Liver (tissue), 9 donors: ENCODE measurements around the gene ZNF429. TPM values are rescaled to one million over a fixed set of nuclear protein-coding genes. Genes with fewer than 3 reads are reported as not detected.

Experiments
- DNase-seq: peaks from one replicate; pipeline ENCODE4 v3.0.0-alpha.2; 2017; ENCODE audit warnings: low spot score
- H3K27ac ChIP-seq, 2 donors: one replicate each; pipeline ENCODE4 v1.7.0; 2013; ENCODE audit warnings: inconsistent platforms in 2 of 2, low read length in 2 of 2, control low read depth in 1 of 2, low read depth in 1 of 2, mild to moderate bottlenecking in 1 of 2
- H3K27me3 ChIP-seq, 4 donors: one replicate each; pipeline versions ENCODE4 v1.6.1 to v1.7.0; 2013; ENCODE audit warnings: low read length in 3 of 4, inconsistent platforms in 1 of 4, mild to moderate bottlenecking in 1 of 4, moderate library complexity in 1 of 4; ENCODE audit not compliant: control insufficient read depth in 4 of 4, insufficient read depth in 4 of 4
- H3K36me3 ChIP-seq, 4 donors: one replicate each; pipeline versions ENCODE4 v1.6.1 to v1.7.0; 2013; ENCODE audit warnings: low read length in 3 of 4, mild to moderate bottlenecking in 3 of 4, low read depth in 1 of 4, moderate library complexity in 1 of 4; ENCODE audit not compliant: control insufficient read depth in 4 of 4, insufficient read depth in 3 of 4
- H3K4me1 ChIP-seq, 4 donors: one replicate each; pipeline versions ENCODE4 v1.6.1 to v1.7.0; 2013; ENCODE audit warnings: low read length in 3 of 4, mild to moderate bottlenecking in 3 of 4, moderate library complexity in 1 of 4; ENCODE audit not compliant: control insufficient read depth in 4 of 4, insufficient read depth in 4 of 4
- H3K4me3 ChIP-seq, 3 donors: one replicate each; pipeline versions ENCODE4 v1.6.1 to v1.7.0; 2013; ENCODE audit warnings: low read length in 3 of 3, control low read depth in 1 of 3, low read depth in 1 of 3, mild to moderate bottlenecking in 1 of 3
- H3K9ac ChIP-seq, 2 donors: one replicate each; pipeline ENCODE4 v1.7.0; 2013; ENCODE audit warnings: low read length in 2 of 2, mild to moderate bottlenecking in 2 of 2, moderate library complexity in 2 of 2, control low read depth in 1 of 2, low read depth in 1 of 2
- H3K9me3 ChIP-seq, 4 donors: one replicate each; pipeline versions ENCODE4 v1.6.1 to v1.7.0; 2013; ENCODE audit warnings: low read length in 3 of 4; ENCODE audit not compliant: control insufficient read depth in 4 of 4
- ATF3 ChIP-seq: IDR thresholded peaks from 2 replicates; pipeline ENCODE4 v1.6.1; 2016; ENCODE audit warnings: antibody characterized with exemption
- CTCF ChIP-seq: fragments of 150-350 bp; IDR thresholded peaks from 2 replicates; pipeline ENCODE4 v1.5.1; 2017; ENCODE audit warnings: improper control_type of control experiment, low read depth, low read length; ENCODE audit not compliant: missing input control
- EGR1 ChIP-seq, 2 donors: IDR thresholded peaks; 2 replicates each; pipeline ENCODE4 v1.6.1; 2016 to 2018; ENCODE audit warnings: antibody characterized with exemption in 2 of 2, low read depth in 2 of 2
- FOXA1 ChIP-seq: IDR thresholded peaks from 2 replicates; pipeline ENCODE4 v1.6.1; 2016; ENCODE audit warnings: antibody characterized with exemption
- FOXA2 ChIP-seq: IDR thresholded peaks from 2 replicates; pipeline ENCODE4 v1.6.1; 2016; ENCODE audit warnings: antibody characterized with exemption
- GABPA ChIP-seq, 2 donors: IDR thresholded peaks in 1 of 2; conservative IDR thresholded peaks in 1 of 2; 2 replicates each; pipeline ENCODE4 v1.6.1; 2016; ENCODE audit warnings: antibody characterized with exemption in 2 of 2, mild to moderate bottlenecking in 1 of 2, moderate library complexity in 1 of 2
- HNF4A ChIP-seq, 2 donors: conservative IDR thresholded peaks; 2 replicates each; pipeline ENCODE4 v1.6.1; 2016; ENCODE audit warnings: antibody characterized with exemption in 2 of 2, mild to moderate bottlenecking in 2 of 2
- HNF4G ChIP-seq: IDR thresholded peaks from 2 replicates; pipeline ENCODE4 v1.6.1; 2016; ENCODE audit warnings: antibody characterized with exemption
- JUND ChIP-seq, 2 donors: IDR thresholded peaks; 2 replicates each; pipeline ENCODE4 v1.6.1; 2016; ENCODE audit warnings: antibody characterized with exemption in 2 of 2
- MAX ChIP-seq: IDR thresholded peaks from 2 replicates; pipeline ENCODE4 v1.6.1; 2016; ENCODE audit warnings: antibody characterized with exemption
- NR2F2 ChIP-seq: IDR thresholded peaks from 2 replicates; pipeline ENCODE4 v1.6.1; 2016; ENCODE audit warnings: antibody characterized with exemption
- RAD21 ChIP-seq, 2 donors: IDR thresholded peaks; 2 replicates each; pipeline ENCODE4 v1.6.1; 2016; ENCODE audit warnings: antibody characterized with exemption in 2 of 2, mild to moderate bottlenecking in 2 of 2
- REST ChIP-seq: IDR thresholded peaks from 2 replicates; pipeline ENCODE4 v1.6.1; 2016; ENCODE audit warnings: antibody characterized with exemption, mild to moderate bottlenecking
- RXRA ChIP-seq, 2 donors: IDR thresholded peaks; 2 replicates each; pipeline ENCODE4 v1.6.1; 2017 to 2018; ENCODE audit warnings: antibody characterized with exemption in 2 of 2, mild to moderate bottlenecking in 1 of 2
- SP1 ChIP-seq: IDR thresholded peaks from 2 replicates; pipeline ENCODE4 v1.6.1; 2018; ENCODE audit warnings: antibody characterized with exemption, mild to moderate bottlenecking
- TAF1 ChIP-seq: conservative IDR thresholded peaks from 2 replicates; pipeline ENCODE4 v1.6.1; 2016; ENCODE audit warnings: antibody characterized with exemption, mild to moderate bottlenecking
- YY1 ChIP-seq: IDR thresholded peaks from 2 replicates; pipeline ENCODE4 v1.6.1; 2016; ENCODE audit warnings: antibody characterized with exemption, mild to moderate bottlenecking
- ZBTB33 ChIP-seq: IDR thresholded peaks from 2 replicates; pipeline ENCODE4 v1.6.1; 2016; ENCODE audit warnings: antibody characterized with exemption
- WGBS: extraction: QIAGEN DNeasy Blood & Tissue Kit; methylation state at CpG from one replicate; pipeline ENCODE4 v1.1.7; 2013; 5-methylcytosine and 5-hydroxymethylcytosine counted together
- polyA plus RNA-seq, 2 donors: library from polyadenylated mRNA; stranded (reverse) in 1 of 2; unstranded in 1 of 2; fragments of 200-250 nt in 1 of 2; fragments of >200 nt in 1 of 2; fragmentation: Nextera tagmentation in 1 of 2; extraction: Ambion mirVana in 1 of 2; gene quantifications; one replicate each; pipeline versions ENCODE4 v1.2.1 to v1.2.3, GENCODE V29; 2013 to 2015
- total RNA-seq, 2 donors: library from RNA; depleted of rRNA; stranded (reverse); fragments of >200 nt; gene quantifications; one replicate each; pipeline ENCODE4 v1.2.3, GENCODE V29; 2014
- donor health status: healthy.
- donor health status: healthy.
- donor health status: healthy.
- donor health status: healthy.
- donor health status: healthy.

Gene ZNF429
- total RNA-seq (10 to 100 TPM in 1 of 2 donors, 1 to 10 TPM in 1; 7.4 to 10.1 TPM), polyA plus RNA-seq (1 to 10 TPM; 4.0 to 9.4 TPM)

- peak; percentile 92 for DNase-seq
- peak; percentile 90 for TF ChIP-seq TAF1
- peak; percentile 15 to 18 for TF ChIP-seq HNF4A (conservative IDR thresholded peaks at IDR 0.05)
- TF ChIP-seq FOXA2, result no peak
- TF ChIP-seq FOXA1, result no peak
- no peak for TF ChIP-seq ATF3
- no peak for TF ChIP-seq EGR1 (IDR thresholded peaks at IDR 0.05; ENCODE audit: low read depth in 2 of 2)
- TF ChIP-seq HNF4G, result peak; percentile 50
- TF ChIP-seq SP1, result peak; percentile 31
- no peak for TF ChIP-seq ZBTB33
- peak in 1 of 2 donors; percentile 38 for TF ChIP-seq RAD21 (IDR thresholded peaks at IDR 0.05)
- TF ChIP-seq CTCF, result no peak
- TF ChIP-seq REST, result no peak
- TF ChIP-seq RXRA (IDR thresholded peaks at IDR 0.05), result peak; percentile 22 to 32
- peak; percentile 28 to 77 for TF ChIP-seq GABPA (IDR thresholded peaks at IDR 0.05 in 1 of 2, conservative IDR thresholded peaks at IDR 0.05 in 1 of 2)
- no peak for TF ChIP-seq NR2F2
- no peak for TF ChIP-seq JUND (IDR thresholded peaks at IDR 0.05)
- TF ChIP-seq MAX, result peak; percentile 40
- TF ChIP-seq YY1, result peak; percentile 97
- H3K27ac ChIP-seq, result peak within 1 kb of the TSS; percentile 91 to 100
- peaks cover 1 to 7% (median 6%) of the 10 kb centered on the region in 4 donors for H3K4me1 ChIP-seq
- peak within 1 kb of the TSS; percentile 55 to 97 (median 75) for H3K4me3 ChIP-seq
- peaks cover 0 to 1% (median under 1%) of the 10 kb centered on the region in 4 donors for H3K9me3 ChIP-seq
- no peaks in the 10 kb centered on the region for H3K27me3 ChIP-seq
- peaks cover 0 to 4% (median 3%) of the 10 kb centered on the region in 4 donors for H3K36me3 ChIP-seq
- peak within 1 kb of the TSS; percentile 73 to 85 for H3K9ac ChIP-seq
- WGBS, result under 1% methylated on average over 43 of the region's 43 CpGs
Observed at GRCh38 chr19:21505459-21506451, at the start of gene ZNF429. ZNF429 (plus strand) TSS chr19:21505602; CDS start chr19:21505772, 170 bp downstream.
